GM23338 (cell line): ENCODE data around the gene PTK6. TPM values are rescaled to one million over a fixed set of nuclear protein-coding genes. Genes with fewer than 3 reads are reported as not detected.

Source experiments
- ATAC-seq: fragments of 200-7000 bp; cut with Tn5 transposase; 3 replicates; pipeline ENCODE4 v1.9.1; 2020
- DNase-seq: peaks from one replicate; pipeline ENCODE4 v3.0.0-alpha.2; 2015; ENCODE audit warnings: low spot score
- H2AFZ ChIP-seq: fragments of 200-600 bp; sonication (generic); 2 replicates; pipeline ENCODE4 v1.8.0; 2016; ENCODE audit warnings: antibody characterized with exemption, mild to moderate bottlenecking, moderate library complexity
- H3F3A ChIP-seq: fragments of 200-600 bp; sonication (generic); replicated peaks from 2 replicates; pipeline ENCODE4 v1.8.0; 2017; ENCODE audit warnings: antibody characterized with exemption, mixed run types, low read depth
- H3K27ac ChIP-seq: fragments of 200-600 bp; sonication (generic); 2 replicates; pipeline ENCODE4 v1.6.1; 2016; ENCODE audit warnings: low read depth
- H3K27me3 ChIP-seq: fragments of 200-600 bp; sonication (generic); 2 replicates; pipeline ENCODE4 v1.8.0; 2016; ENCODE audit warnings: mild to moderate bottlenecking, mixed run types, moderate library complexity; ENCODE audit not compliant: insufficient read depth
- H3K36me3 ChIP-seq: fragments of 200-600 bp; sonication (generic); 2 replicates; pipeline ENCODE4 v1.8.0; 2016; ENCODE audit warnings: mild to moderate bottlenecking; ENCODE audit not compliant: insufficient read depth
- H3K4me1 ChIP-seq: fragments of 200-600 bp; sonication (generic); 2 replicates; pipeline ENCODE4 v1.8.0; 2016; ENCODE audit warnings: mild to moderate bottlenecking, moderate library complexity; ENCODE audit not compliant: insufficient read depth
- H3K4me2 ChIP-seq: fragments of 200-600 bp; sonication (generic); 2 replicates; pipeline ENCODE4 v1.7.1; 2017; ENCODE audit warnings: mixed run types
- H3K4me3 ChIP-seq: fragments of 200-600 bp; sonication (generic); 2 replicates; pipeline ENCODE4 v1.6.1; 2016; ENCODE audit warnings: mixed run types
- H3K79me2 ChIP-seq: fragments of 200-600 bp; sonication (generic); replicated peaks from 2 replicates; pipeline ENCODE4 v1.8.0; 2017; ENCODE audit warnings: mild to moderate bottlenecking; ENCODE audit not compliant: insufficient read depth
- H3K9me2 ChIP-seq: fragments of 200-600 bp; sonication (generic); 2 replicates; pipeline ENCODE4 v1.8.0; 2017; ENCODE audit not compliant: insufficient read depth
- H4K20me1 ChIP-seq: fragments of 200-600 bp; sonication (generic); replicated peaks from 2 replicates; pipeline ENCODE4 v1.8.0; 2017; ENCODE audit warnings: mild to moderate bottlenecking; ENCODE audit not compliant: insufficient read depth
- H3K27ac Mint-ChIP-seq: 2 replicates; pipeline ENCODE4 v1.8.0; 2020; ENCODE audit warnings: inconsistent platforms, mild to moderate bottlenecking, moderate library complexity, mixed read lengths
- H3K27me3 Mint-ChIP-seq: 3 replicates; pipeline ENCODE4 v1.8.0; 2022; ENCODE audit warnings: low read depth, mild to moderate bottlenecking, moderate library complexity, mixed read lengths, inconsistent platforms; ENCODE audit not compliant: insufficient read depth, poor library complexity
- H3K36me3 Mint-ChIP-seq: 3 replicates; pipeline ENCODE4 v1.8.0; 2021; ENCODE audit warnings: low read depth, mild to moderate bottlenecking, inconsistent platforms, moderate library complexity, mixed read lengths
- H3K4me1 Mint-ChIP-seq: 3 replicates; pipeline ENCODE4 v1.8.0; 2020; ENCODE audit warnings: mild to moderate bottlenecking, inconsistent platforms, mixed read lengths
- H3K4me3 Mint-ChIP-seq: 3 replicates; pipeline ENCODE4 v1.8.0; 2021; ENCODE audit warnings: moderate library complexity, mild to moderate bottlenecking, inconsistent platforms, mixed read lengths
- H3K9me3 Mint-ChIP-seq: 3 replicates; pipeline ENCODE4 v1.8.0; 2020; ENCODE audit warnings: moderate library complexity, mild to moderate bottlenecking, inconsistent platforms, mixed read lengths
- CREB1 ChIP-seq: fragments of 250-450 bp; sonication (Bioruptor Pico); IDR thresholded peaks from 2 replicates; pipeline ENCODE4 v1.5.0; 2020; ENCODE audit warnings: low read depth, mild to moderate bottlenecking, moderate library complexity
- EZH2 ChIP-seq: fragments of 200-600 bp; sonication (generic); IDR thresholded peaks from one replicate; pipeline ENCODE4 v1.8.0; 2017; ENCODE audit warnings: antibody characterized with exemption, mild to moderate bottlenecking, low read depth; ENCODE audit not compliant: unreplicated experiment
- EZH2phosphoT487 ChIP-seq: fragments of 200-600 bp; sonication (generic); IDR thresholded peaks from one replicate; pipeline ENCODE4 v1.8.1; 2018; ENCODE audit warnings: antibody characterized with exemption; ENCODE audit not compliant: unreplicated experiment
- JUNB ChIP-seq: IDR thresholded peaks from one replicate; pipeline ENCODE4 v1.6.1; 2016; ENCODE audit warnings: antibody characterized with exemption; ENCODE audit not compliant: unreplicated experiment
- NANOG ChIP-seq: IDR thresholded peaks from 2 replicates; pipeline ENCODE4 v1.6.1; 2016; ENCODE audit warnings: antibody characterized with exemption, borderline replicate concordance
- POLR2AphosphoS5 ChIP-seq: IDR thresholded peaks from 2 replicates; pipeline ENCODE4 v1.6.1; 2016; ENCODE audit warnings: antibody characterized with exemption, low read depth
- STAT1 ChIP-seq: IDR thresholded peaks from one replicate; pipeline ENCODE4 v1.6.1; 2016; ENCODE audit warnings: antibody characterized with exemption; ENCODE audit not compliant: unreplicated experiment
- ZNF114 ChIP-seq: fragments of 250-450 bp; sonication (Bioruptor Pico); IDR thresholded peaks from 2 replicates; pipeline ENCODE4 v1.5.0; 2020; ENCODE audit warnings: mild to moderate bottlenecking, moderate library complexity
- ZNF331 ChIP-seq: fragments of 250-450 bp; sonication (Bioruptor Pico); IDR thresholded peaks from 2 replicates; pipeline ENCODE4 v1.5.0; 2020; ENCODE audit warnings: low read depth, mild to moderate bottlenecking, moderate library complexity
- polyA plus RNA-seq: library from polyadenylated mRNA; unstranded; fragments of >200 nt; fragmentation: Nextera tagmentation; extraction: Ambion mirVana; gene quantifications from 2 replicates; pipeline ENCODE4 v1.2.1, GENCODE V29; 2016
- total RNA-seq: library from RNA; depleted of rRNA; stranded (reverse); fragments of >200 nt; shearing (Covaris generic); gene quantifications from 2 replicates; pipeline ENCODE4 v1.2.3, GENCODE V29; 2014
- TF ChIP-seq, protein P1 (sequence below), 2 experiments: fragments of 200-600 bp in 1 of 2; sonication (generic) in 1 of 2; conservative IDR thresholded peaks; 2 replicates each; pipeline versions ENCODE4 v1.5.1 to v1.6.1; 2016 to 2017; ENCODE audit warnings: antibody characterized with exemption in 2 of 2, low read depth in 2 of 2, mild to moderate bottlenecking in 2 of 2, moderate library complexity in 1 of 2
- TF ChIP-seq, protein P2 (sequence below): IDR thresholded peaks from 2 replicates; pipeline ENCODE4 v1.6.1; 2016; ENCODE audit warnings: antibody characterized with exemption
- TF ChIP-seq, protein P3 (sequence below): IDR thresholded peaks from one replicate; pipeline ENCODE4 v1.6.1; 2018; ENCODE audit warnings: antibody characterized with exemption; ENCODE audit not compliant: unreplicated experiment

PTK6 gene
- total and polyA plus RNA-seq, 2 experiments from 2014 or later = 0.28 TPM; not detected in 1

DNA sequence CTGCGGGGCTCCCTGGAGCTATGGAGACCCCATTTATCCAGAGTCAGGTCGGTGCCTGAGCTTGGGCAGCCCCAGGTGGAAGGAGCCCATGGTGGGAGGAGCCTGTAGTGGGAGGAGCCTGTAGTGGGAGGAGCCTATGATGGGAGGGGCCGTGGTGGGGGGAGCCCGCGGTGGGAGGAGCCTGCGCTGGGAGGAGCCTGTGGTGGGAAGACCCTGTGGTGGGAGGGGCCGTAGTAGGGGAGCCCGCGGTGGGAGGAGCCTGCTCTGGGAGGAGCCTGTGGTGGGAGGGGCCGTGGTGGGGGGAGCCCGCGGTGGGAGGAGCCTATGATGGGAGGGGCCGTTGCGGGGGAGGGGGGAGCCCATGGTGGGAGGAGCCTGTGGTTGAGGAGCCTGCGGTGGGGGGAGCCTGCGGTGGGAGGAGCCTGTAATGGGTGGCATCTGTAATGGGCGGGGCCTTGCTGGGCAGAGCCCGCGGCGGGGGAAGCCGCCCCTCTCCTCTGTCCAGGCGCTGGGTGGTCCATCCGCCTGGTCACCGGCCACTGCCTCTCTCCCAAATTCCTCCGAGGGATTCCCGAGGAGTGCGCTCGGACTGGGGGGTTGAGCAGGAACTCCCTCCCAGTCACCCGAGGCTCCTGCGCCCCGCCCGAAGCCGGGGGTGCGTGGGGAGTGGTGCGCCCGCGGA, 16.2 kb upstream of the PTK6 start:
- TF ChIP-seq CREB1 = no peak
- no peak for TF ChIP-seq JUNB
- TF ChIP-seq ZNF114 (CRISPR knock-in tag) = no peak
- TF ChIP-seq, protein P1, sequence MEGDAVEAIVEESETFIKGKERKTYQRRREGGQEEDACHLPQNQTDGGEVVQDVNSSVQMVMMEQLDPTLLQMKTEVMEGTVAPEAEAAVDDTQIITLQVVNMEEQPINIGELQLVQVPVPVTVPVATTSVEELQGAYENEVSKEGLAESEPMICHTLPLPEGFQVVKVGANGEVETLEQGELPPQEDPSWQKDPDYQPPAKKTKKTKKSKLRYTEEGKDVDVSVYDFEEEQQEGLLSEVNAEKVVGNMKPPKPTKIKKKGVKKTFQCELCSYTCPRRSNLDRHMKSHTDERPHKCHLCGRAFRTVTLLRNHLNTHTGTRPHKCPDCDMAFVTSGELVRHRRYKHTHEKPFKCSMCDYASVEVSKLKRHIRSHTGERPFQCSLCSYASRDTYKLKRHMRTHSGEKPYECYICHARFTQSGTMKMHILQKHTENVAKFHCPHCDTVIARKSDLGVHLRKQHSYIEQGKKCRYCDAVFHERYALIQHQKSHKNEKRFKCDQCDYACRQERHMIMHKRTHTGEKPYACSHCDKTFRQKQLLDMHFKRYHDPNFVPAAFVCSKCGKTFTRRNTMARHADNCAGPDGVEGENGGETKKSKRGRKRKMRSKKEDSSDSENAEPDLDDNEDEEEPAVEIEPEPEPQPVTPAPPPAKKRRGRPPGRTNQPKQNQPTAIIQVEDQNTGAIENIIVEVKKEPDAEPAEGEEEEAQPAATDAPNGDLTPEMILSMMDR (conservative IDR thresholded peaks at IDR 0.05; ENCODE audit: low read depth in 2 of 2) = no peak
- TF ChIP-seq POLR2AphosphoS5 = peak; percentile 39; the same call in 1 of the 2 replicates
- no peak for TF ChIP-seq EZH2phosphoT487
- no peak for TF ChIP-seq ZNF331 (CRISPR knock-in tag)
- TF ChIP-seq, protein P2, sequence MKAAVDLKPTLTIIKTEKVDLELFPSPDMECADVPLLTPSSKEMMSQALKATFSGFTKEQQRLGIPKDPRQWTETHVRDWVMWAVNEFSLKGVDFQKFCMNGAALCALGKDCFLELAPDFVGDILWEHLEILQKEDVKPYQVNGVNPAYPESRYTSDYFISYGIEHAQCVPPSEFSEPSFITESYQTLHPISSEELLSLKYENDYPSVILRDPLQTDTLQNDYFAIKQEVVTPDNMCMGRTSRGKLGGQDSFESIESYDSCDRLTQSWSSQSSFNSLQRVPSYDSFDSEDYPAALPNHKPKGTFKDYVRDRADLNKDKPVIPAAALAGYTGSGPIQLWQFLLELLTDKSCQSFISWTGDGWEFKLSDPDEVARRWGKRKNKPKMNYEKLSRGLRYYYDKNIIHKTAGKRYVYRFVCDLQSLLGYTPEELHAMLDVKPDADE = no peak
- no peak for TF ChIP-seq EZH2
- TF ChIP-seq NANOG = no peak
- TF ChIP-seq, protein P3, sequence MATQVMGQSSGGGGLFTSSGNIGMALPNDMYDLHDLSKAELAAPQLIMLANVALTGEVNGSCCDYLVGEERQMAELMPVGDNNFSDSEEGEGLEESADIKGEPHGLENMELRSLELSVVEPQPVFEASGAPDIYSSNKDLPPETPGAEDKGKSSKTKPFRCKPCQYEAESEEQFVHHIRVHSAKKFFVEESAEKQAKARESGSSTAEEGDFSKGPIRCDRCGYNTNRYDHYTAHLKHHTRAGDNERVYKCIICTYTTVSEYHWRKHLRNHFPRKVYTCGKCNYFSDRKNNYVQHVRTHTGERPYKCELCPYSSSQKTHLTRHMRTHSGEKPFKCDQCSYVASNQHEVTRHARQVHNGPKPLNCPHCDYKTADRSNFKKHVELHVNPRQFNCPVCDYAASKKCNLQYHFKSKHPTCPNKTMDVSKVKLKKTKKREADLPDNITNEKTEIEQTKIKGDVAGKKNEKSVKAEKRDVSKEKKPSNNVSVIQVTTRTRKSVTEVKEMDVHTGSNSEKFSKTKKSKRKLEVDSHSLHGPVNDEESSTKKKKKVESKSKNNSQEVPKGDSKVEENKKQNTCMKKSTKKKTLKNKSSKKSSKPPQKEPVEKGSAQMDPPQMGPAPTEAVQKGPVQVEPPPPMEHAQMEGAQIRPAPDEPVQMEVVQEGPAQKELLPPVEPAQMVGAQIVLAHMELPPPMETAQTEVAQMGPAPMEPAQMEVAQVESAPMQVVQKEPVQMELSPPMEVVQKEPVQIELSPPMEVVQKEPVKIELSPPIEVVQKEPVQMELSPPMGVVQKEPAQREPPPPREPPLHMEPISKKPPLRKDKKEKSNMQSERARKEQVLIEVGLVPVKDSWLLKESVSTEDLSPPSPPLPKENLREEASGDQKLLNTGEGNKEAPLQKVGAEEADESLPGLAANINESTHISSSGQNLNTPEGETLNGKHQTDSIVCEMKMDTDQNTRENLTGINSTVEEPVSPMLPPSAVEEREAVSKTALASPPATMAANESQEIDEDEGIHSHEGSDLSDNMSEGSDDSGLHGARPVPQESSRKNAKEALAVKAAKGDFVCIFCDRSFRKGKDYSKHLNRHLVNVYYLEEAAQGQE = no peak
- peak; percentile 74 for TF ChIP-seq STAT1
- Mint-ChIP-seq H3K9me3 (no peaks in the 10 kb centered on the region), H3K4me3 (peak overlapping the region; percentile 75), H3K36me3 (no peaks in the 10 kb centered on the region), H3K27ac (no peak overlapping the region), H3K27me3 (peaks cover 16% of the 10 kb centered on the region), H3K4me1 (peaks cover 23% of the 10 kb centered on the region)
- no peaks in the 10 kb centered on the region for H3K79me2 ChIP-seq
- no peaks in the 10 kb centered on the region for H4K20me1 ChIP-seq
- peak overlapping the region; percentile 94 for H3K4me3 ChIP-seq
- peak; percentile 93 for DNase-seq
- peak overlapping the region; percentile 91 for H3K4me2 ChIP-seq
- no peaks in the 10 kb centered on the region for H3K36me3 ChIP-seq
- no peaks in the 10 kb centered on the region for H3K27me3 ChIP-seq
- no peaks in the 10 kb centered on the region for H3K9me2 ChIP-seq
- H2AFZ ChIP-seq = peak overlapping the region; percentile 86; the same call in 1 of the 2 replicates
- H3K27ac ChIP-seq = peak overlapping the region; percentile 89; the same call in 1 of the 2 replicates
- H3F3A ChIP-seq = peaks cover 13% of the 10 kb centered on the region; the same call in 1 of the 2 replicates
- peak; percentile 54 for ATAC-seq
- peaks cover 7% of the 10 kb centered on the region; the same call in 1 of the 2 replicates for H3K4me1 ChIP-seq
